GM18870 (cell line): ENCODE measurements around the gene SUPT3H.

Source experiments
- ATAC-seq: cut with Tn5 transposase; IDR thresholded peaks from one replicate; pipeline ENCODE4 v1.9.1; 2021; ENCODE audit warnings: moderate library complexity; ENCODE audit not compliant: unreplicated experiment

SUPT3H gene

DNA sequence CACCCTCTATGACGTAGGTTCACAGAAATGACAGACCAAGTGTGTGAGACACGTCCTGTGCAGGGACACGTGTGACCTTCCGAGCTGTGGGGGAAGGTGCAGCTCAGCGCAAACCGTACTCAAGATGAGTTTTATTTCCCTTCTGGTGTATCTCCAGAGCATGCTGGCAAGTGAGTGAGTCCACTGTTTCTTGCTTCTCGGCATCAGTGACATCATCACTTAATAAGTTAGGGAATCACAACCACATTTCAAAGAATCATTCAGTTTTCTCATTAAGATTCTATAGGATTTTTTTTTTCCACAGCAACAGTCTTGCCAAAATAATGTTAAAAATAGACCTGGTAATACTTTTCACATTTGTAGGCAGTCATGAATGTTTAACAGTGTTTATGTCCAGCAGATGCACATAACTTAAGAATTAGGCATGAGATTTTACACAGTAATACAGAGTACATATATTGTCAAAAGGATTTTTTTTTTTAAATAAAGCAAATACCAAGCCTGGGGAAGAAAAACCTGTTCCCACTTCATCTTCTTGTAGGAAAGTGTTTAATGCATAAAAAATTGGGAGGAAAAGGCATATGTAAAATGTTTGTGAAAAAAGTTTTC is 572.4 kb downstream of the SUPT3H start:
- ATAC-seq, result no peak

GRCh38 chr6:44804546-44805159 is 573.1 kb downstream of the SUPT3H start:
- ATAC-seq, result no peak

DNA sequence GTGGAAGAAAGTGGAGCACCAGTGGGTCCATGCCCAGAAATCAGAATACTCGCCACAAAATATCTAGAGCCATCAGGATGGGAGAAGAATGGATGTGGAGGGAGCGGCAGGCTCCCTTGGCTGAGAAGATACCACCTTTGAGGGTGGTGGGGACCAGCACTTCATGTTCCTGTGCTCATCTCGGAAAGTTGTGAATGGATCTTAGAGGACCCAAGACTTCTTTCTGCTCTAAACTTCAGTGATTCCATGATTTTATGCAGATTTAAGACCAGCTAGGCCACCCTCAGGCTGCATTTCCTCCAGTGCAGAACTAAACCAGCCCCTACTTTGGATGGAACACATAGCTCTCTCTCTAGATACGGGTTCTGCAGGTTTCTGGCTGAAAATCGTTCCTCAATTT is 573.7 kb downstream of the SUPT3H start:
- no peak for ATAC-seq

GRCh38 chr6:44800784-44801592 is 576.7 kb downstream of the SUPT3H start:
- ATAC-seq, result no peak

DNA sequence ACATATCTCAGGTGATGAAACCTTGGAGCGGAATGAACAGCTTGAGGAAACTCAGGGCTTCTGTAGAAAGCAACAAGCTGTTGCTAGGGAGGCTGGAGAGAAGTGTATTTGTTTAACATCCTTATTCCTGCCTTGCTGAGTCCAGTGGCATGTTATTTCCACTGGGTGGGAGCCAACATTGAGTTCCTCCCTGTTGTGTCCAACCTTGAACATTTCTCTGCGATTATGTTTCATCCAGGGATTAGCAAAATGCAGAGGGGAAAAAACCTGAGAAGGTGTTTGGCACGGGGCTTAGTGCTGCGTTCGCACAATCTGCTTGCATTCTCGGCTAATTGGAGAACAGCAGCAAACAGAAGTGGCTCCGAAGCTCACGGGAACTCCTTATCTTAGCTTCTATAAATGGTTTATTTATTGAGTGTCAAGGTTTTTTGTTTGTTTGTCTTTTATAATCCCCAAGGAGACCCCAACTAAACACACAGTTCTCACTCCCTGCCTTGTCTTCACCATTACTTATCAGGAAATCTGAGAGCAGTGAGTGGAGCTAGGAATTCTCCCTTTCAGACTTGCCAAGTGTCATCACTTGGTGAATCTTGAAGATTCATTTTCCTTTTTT is 577.5 kb downstream of the SUPT3H start:
- no peak for ATAC-seq

GRCh38 chr6:44797746-44798145 is 580.0 kb downstream of the SUPT3H start:
- no peak for ATAC-seq

DNA sequence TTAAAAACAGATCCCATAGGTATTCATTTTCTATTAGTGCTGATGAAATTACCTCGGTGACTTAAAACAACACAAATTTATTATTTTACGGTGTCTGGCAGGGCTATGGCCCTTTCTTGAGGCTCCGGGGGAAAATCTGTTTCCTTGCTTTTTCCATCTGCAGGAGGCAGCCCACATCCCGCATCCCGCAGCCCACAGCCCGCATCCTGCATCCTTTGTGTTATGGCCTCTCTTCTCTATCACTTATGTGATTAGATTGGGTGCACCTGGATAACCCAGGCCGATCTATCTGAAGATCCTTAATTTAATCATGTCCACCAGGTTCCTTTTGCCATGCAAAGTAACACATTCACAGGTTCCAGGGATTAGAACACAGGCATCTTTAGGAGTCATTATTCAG is 582.4 kb downstream of the SUPT3H start:
- no peak for ATAC-seq

DNA sequence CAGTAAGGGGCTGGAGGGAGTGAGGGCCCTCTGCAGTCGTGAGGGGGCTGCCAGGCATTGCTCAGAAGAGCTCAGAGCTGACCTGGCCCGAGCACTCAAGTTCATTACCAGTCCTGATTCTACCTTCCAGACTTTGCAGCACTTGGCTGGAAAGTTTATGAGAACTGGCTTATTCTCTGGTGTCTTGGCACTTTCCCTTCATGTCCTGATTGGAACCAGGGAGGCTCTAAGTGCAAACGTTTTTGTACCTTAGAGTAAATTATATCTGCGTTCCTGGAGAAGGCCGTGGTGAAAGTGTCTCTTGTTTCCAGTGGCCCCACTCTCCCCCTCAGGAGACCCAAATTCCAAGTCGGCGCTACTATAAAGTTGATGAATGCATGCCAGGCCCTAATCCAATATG is 587.9 kb downstream of the SUPT3H start:
- no peak for ATAC-seq

GRCh38 chr6:44789061-44789460 is 588.7 kb downstream of the SUPT3H start:
- no peak for ATAC-seq

GRCh38 chr6:44788387-44788981 is 589.2 kb downstream of the SUPT3H start:
- ATAC-seq, result no peak

DNA sequence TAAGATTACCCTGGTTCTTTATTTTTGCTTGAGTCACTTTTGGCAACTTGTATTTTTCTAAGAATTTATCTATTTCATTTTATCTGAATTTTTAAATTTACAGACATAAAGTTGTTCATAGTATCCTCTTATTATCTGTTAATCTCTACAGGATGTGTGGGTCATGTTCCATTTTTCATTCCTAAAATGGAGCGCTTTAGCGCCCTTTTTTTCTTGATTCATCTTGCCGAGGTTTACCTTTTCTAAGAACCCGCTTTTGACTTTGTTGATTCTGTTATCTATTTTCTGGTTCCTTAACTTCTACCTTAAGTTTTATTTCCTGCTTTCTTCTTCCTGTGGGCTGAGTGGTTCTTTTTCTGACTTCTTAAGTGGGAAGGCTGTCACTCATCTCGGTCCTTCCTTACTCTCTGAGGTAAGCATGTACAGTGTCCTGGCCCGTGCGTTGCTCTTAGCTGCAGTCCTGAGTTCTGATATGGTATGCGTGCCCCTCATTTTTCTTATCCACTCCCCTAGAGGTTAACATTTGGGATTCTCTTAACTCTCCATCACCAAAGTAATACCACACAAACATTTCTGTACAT is 590.4 kb downstream of the SUPT3H start:
- ATAC-seq, result no peak

- no peak for ATAC-seq
These were observed 592.6 kb downstream of the SUPT3H start for GRCh38 chr6:44785130-44785529.

- no peak for ATAC-seq
These were observed 593.5 kb downstream of the SUPT3H start for GRCh38 chr6:44784195-44784594.

DNA sequence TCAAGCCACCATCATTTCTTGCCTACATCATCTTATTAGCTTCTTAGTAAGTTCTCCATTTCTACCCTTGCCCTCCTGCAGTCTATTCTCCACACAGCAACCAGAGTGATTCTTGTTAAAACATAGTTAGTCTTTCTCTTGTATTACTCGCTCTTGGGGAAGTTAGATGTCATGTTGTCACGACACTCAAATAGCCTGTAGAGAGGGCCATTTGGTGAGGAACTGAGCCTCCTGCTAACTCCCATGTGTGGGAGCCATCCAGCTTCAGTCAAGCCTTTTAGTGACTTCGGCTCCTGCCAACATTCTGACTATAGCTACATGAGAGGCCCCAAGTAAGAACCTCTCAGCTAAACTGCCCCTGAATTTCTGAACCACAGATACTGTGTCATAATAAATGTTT is 594.8 kb downstream of the SUPT3H start:
- no peak for ATAC-seq

DNA sequence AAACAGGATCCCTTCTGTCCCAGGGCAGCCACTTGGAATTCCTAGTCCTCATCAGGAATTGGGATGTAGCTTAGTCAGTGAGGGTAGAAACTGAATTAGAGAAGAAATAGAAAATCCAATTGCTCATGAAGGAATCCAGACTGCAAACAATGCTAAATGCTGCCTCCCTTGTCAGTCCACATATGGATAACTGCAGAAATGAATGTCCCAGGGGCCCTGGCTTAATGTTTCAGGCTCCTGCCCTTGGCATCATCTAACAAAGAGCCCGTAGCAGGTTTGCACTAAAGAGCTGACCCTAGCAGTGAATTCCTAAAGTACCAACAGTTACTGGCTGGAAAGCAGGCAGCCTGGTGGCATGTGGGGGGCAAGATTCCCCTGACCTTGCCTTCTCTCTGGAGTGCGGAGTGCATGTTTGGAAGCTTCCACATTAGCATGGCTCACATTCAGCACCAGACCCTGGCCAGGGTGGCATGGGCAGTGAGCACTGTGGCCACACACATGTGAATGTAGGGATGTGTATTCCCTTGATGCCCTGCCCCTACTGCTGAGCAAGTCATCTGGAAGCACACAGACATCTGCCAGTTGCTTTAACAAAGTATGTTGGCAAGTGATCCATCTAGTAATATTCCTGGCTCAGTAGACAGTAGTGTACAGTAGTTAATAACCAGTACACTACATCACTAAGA is 595.7 kb downstream of the SUPT3H start:
- ATAC-seq, result no peak

- no peak for ATAC-seq
These were observed 597.6 kb downstream of the SUPT3H start for GRCh38 chr6:44780161-44780560.

DNA sequence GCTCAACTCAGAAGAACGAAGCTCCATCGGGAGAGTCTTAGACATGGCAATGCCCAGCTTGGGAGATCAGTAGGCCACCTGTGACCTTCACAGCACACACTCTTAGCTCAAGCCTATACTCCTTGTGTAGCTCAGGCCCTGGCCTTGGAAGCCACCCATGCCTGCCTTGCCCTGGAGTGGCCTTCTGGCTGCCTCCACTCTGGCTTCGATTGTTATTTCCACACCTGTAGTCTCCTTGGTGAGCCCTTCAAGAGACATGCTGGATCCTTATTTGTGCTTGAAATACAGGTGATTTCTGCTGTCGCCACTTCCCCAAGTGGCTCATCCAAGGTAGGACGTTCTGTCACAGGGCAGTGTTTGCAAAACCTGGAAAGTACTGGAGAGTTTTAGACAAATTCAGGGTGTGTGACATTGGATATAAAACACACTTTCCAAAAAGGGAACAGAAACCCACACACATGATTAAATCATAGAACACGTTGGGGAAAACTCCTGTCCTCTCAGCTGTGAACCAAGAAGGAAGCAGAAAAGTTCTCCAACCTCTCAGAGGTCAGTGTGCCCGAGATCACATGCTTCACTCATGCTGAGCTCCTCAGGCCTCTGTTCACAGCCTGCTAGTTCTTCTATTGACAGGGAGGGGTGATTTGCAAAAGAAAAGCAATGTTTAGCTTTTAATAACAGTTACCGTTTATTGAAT is 598.5 kb downstream of the SUPT3H start:
- peak; percentile 52 for ATAC-seq
